Neuron (in vitro differentiated cells): ENCODE data around the gene MSL2.
"Not testable (repeated sequence)": the region's sequence is repeated elsewhere in the genome, so short reads cannot be mapped to it uniquely, and the experiment has no call there.

ENCODE experiments used
- H2AFZ ChIP-seq: one replicate; pipeline ENCODE4 v1.6.1; 2013; ENCODE audit warnings: low read depth, mild to moderate bottlenecking, inconsistent platforms, low read length, moderate library complexity
- H3K27me3 ChIP-seq: one replicate; pipeline ENCODE4 v1.6.1; 2013; ENCODE audit warnings: low read length; ENCODE audit not compliant: insufficient read depth
- H3K36me3 ChIP-seq: one replicate; pipeline ENCODE4 v1.6.1; 2013; ENCODE audit warnings: low read length; ENCODE audit not compliant: insufficient read depth
- H3K4me1 ChIP-seq: one replicate; pipeline ENCODE4 v1.6.1; 2013; ENCODE audit warnings: low read length; ENCODE audit not compliant: insufficient read depth
- H3K4me3 ChIP-seq: 2 replicates; pipeline ENCODE4 v1.5.1; 2013; ENCODE audit warnings: mild to moderate bottlenecking, low read length, moderate library complexity
- H3K9me3 ChIP-seq: one replicate; pipeline ENCODE4 v1.6.1; 2013; ENCODE audit warnings: low read length

MSL2 gene

DNA sequence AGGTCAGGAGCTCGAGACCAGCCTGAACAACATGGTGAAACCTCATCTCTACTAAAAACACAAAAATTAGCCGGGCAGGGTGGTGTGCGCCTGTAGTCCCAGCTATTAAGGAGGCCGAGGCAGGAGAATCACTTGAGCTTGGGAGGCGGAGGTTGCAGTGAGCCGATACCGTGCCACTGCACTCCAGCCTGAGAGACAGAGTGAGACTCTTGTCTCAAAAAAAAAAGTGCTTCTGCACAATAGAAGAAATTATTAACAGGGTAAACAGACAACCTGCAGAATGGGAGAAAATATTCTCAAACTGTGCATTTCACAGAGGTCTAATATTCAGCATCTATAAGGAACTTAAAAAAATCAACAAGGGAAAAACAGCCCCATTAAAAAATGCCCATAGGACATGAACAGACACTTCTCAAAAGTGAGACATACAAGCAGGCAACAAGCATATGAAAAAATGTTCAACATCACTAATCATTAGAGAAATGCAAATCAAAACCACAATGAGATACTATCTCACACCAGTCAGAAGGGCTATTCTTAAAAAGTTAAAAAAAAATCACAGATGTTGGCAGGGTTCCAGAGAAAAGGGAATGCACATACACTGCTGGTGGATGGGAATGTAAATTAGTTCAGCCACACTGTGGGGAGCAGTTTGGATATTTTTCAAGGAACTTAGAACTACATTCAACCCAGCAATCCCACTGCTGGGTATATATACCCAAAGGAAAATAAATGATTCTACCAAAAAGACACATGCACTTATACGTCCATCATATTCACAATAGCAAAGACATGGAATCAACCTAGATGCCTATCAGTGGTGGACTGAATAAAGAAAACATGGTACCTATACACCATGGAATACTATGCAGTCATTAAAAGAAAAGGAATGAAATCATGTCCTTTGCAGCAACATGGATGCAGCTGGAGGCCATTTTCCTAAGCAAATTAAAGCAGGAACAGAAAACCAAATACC, 75.5 kb downstream of the MSL2 start:
- H2AFZ ChIP-seq = no peak overlapping the region
- no peaks in the 10 kb centered on the region for H3K9me3 ChIP-seq
- H3K27me3 ChIP-seq = no peaks in the 10 kb centered on the region
- no peaks in the 10 kb centered on the region for H3K4me1 ChIP-seq
- no peak overlapping the region for H3K4me3 ChIP-seq
- H3K36me3 ChIP-seq = peaks cover 5% of the 10 kb centered on the region

DNA sequence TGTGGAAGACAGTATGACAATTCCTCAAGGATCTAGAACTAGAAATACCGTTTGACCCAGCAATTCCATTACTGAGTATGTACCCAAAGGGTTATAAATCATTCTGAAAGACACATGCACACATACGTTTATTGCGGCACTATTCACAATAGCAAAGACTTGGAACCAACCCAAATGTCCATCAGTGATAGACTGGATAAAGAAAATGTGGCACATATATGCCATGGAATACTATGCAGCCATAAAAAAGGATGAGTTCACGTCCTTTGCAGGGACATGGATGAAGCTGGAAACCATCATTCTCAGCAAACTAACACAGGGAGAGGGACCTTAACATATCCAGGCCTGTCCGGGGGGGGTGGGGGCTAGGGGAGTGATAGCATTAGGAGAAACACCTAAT, 76.4 kb downstream of the MSL2 start:
- H3K9me3 ChIP-seq, H3K27me3 ChIP-seq, H3K4me3 ChIP-seq, H3K4me1 ChIP-seq, H2AFZ ChIP-seq, H3K36me3 ChIP-seq: not testable (repeated sequence)

DNA sequence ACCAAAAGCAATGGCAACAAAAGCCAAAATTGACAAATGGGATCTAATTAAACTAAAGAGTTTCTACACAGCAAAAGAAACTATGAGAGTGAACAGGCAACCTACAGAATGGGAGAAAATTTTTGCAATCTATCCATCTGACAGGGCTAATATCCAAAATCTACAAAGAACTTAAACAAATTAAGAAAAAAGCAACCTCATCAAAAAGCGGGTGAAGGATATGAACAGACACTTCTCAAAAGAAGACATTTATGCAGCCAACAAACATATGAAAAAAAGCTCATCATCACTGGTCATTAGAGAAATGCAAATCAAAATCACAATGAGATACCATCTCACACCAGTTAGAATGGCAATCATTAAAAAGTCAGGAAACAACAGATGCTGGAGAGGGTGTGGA, 76.8 kb downstream of the MSL2 start:
- H3K4me1 ChIP-seq, H3K4me3 ChIP-seq, H2AFZ ChIP-seq, H3K27me3 ChIP-seq, H3K9me3 ChIP-seq, H3K36me3 ChIP-seq: not testable (repeated sequence)

DNA sequence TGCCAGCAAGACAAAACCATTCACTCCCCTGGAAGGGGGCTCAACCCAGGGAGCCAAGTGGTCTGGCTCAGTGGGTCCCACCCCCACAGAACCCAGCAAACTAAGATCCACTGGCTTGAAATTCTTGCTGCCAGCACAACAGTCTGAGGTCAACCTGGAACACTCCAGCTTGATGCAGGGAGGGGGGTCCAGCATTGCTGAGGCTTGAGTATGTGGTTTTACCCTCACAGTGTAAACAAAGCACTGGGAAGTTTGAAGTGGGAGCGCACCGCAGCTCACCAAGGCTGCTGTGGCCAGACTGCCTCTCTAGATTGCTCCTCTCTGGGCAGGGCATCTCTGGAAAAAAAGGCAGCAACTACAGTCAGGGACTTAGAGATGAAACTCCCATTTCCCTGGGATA, 81.7 kb downstream of the MSL2 start:
- peaks cover 11% of the 10 kb centered on the region for H3K36me3 ChIP-seq
- H3K27me3 ChIP-seq = no peaks in the 10 kb centered on the region
- H3K4me3 ChIP-seq = no peak overlapping the region
- no peak overlapping the region for H2AFZ ChIP-seq
- H3K4me1 ChIP-seq = no peaks in the 10 kb centered on the region
- H3K9me3 ChIP-seq = peaks cover 10% of the 10 kb centered on the region

DNA sequence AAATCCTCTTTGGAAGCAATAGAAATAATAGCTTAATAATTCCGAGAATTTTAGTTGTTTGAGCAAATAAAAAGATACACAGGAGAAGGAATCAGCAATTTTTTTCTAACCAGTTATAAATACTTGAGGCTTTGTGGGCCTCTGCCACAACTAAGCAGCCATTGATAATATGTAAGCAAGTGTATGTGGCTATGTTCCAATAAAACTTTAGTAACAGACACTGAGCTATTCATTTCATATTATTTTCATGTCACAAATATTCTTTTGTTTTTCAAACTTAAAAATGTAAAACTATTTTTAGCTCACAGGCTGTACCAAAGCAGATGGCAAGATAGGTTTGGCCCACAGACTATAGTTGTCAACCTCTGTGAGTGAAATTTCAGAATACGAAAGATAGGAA, 85.7 kb downstream of the MSL2 start:
- H3K9me3 ChIP-seq = peaks cover 10% of the 10 kb centered on the region
- H2AFZ ChIP-seq = no peak overlapping the region
- H3K36me3 ChIP-seq = peaks cover 20% of the 10 kb centered on the region
- no peak overlapping the region for H3K4me3 ChIP-seq
- H3K4me1 ChIP-seq = no peaks in the 10 kb centered on the region
- H3K27me3 ChIP-seq = no peaks in the 10 kb centered on the region

DNA sequence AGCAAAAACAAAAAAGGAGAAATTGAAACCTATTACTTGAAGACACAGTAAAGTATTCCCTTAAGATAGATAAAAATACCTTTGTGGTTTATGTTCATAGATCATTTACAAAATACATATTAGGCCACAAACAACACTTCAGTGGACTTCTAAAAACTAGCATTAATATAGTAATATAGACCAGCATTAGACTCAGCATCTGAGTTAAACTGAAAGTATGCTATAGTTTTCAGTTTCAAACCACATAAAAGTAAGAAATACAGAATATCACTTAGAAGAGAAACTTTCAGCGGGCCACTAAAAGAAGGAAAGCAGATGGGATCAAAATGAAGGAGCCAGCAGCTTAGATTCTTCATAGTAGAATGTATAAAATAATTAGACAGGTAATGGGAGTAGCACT, 86.6 kb downstream of the MSL2 start:
- Histone ChIP-seq H3K9me3 (peaks cover 11% of the 10 kb centered on the region), H3K4me3 (no peak overlapping the region), H3K4me1 (no peaks in the 10 kb centered on the region), H3K36me3 (peaks cover 20% of the 10 kb centered on the region), H3K27me3 (no peaks in the 10 kb centered on the region), H2AFZ (no peak overlapping the region)

DNA sequence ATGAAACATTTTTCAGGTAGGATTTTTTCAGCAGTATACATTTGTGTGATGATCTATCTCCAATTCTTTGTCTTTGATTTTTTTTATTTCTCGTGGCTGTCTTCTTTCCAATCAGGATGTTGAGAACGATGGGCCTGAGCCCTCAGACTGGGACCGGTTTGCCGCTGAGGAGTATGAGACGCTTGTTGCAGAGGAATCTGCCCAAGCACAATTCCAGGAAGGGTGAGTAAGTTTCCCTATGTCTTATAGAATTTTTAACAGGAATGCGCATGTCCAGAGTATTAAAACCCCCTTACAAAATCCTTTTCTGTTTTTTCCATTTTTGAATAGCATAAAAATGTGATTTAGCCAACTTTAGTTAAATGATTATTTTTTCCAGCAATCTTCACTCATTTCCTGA, 90.0 kb downstream of the MSL2 start:
- Histone ChIP-seq H3K4me3 (no peak overlapping the region), H2AFZ (no peak overlapping the region), H3K27me3 (no peaks in the 10 kb centered on the region), H3K9me3 (peaks cover 4% of the 10 kb centered on the region), H3K36me3 (peaks cover 19% of the 10 kb centered on the region), H3K4me1 (no peaks in the 10 kb centered on the region)

DNA sequence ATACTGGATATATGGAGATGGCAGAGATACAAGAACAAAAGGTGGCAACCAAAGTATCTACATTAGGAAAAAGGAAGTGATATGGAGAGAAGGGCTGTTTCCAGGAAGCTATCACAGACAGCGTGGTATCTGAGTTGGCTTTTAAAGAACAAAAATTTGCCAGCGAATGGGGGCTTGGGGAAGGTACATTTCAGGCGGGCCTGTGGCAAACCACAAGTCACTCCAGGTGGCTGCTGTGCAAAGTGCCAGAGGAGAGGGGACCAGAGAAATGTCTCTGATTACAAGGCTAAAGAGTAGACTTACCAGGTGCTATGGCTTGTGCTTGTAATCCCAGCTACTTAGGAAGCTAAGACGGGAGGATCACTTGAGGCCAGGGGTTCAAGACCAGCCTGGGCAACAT, 91.1 kb downstream of the MSL2 start:
- peaks cover 5% of the 10 kb centered on the region for H3K9me3 ChIP-seq
- peaks cover 19% of the 10 kb centered on the region for H3K36me3 ChIP-seq
- no peaks in the 10 kb centered on the region for H3K4me1 ChIP-seq
- H3K27me3 ChIP-seq = no peaks in the 10 kb centered on the region
- no peak overlapping the region for H3K4me3 ChIP-seq
- no peak overlapping the region for H2AFZ ChIP-seq
